NCI-H2196 (cell line): Measurements from ENCODE around the gene CAAP1.
"Not testable (repeated sequence)": the region's sequence is repeated elsewhere in the genome, so short reads cannot be mapped to it uniquely, and the experiment has no call there.

Experiments
- DNase-seq: peaks from one replicate; lab custom pipeline; 2025; ENCODE audit not compliant: unreplicated experiment; lab: John Stamatoyannopoulos, UW

Gene CAAP1

GRCh38 chr9:26850995-26851394 lies 41.6 kb downstream of the CAAP1 start:
- DNase-seq, result no peak

- no peak for DNase-seq
Measured at GRCh38 chr9:26833792-26834191, 58.8 kb downstream of the CAAP1 start.

- DNase-seq, result not testable (repeated sequence)
Measured at GRCh38 chr9:26828391-26828955, 64.1 kb downstream of the CAAP1 start.

GRCh38 chr9:26814799-26815198 lies 77.8 kb downstream of the CAAP1 start:
- DNase-seq, result no peak

GRCh38 chr9:26813247-26813646 lies 79.4 kb downstream of the CAAP1 start:
- no peak for DNase-seq

- no peak for DNase-seq
Measured at GRCh38 chr9:26812217-26812616, 80.4 kb downstream of the CAAP1 start.

GRCh38 chr9:26811106-26811505 lies 81.5 kb downstream of the CAAP1 start:
- DNase-seq, result no peak

GRCh38 chr9:26809795-26810194 lies 82.8 kb downstream of the CAAP1 start:
- DNase-seq, result no peak

GRCh38 chr9:26807161-26807560 lies 85.4 kb downstream of the CAAP1 start:
- DNase-seq, result no peak

GRCh38 chr9:26802921-26803320 lies 89.7 kb downstream of the CAAP1 start:
- no peak for DNase-seq

- no peak for DNase-seq
Measured at GRCh38 chr9:26801772-26802171, 90.8 kb downstream of the CAAP1 start.

- DNase-seq, result peak; percentile 70
Measured at GRCh38 chr9:26800322-26800721, 92.3 kb downstream of the CAAP1 start.

- DNase-seq, result no peak
Measured at GRCh38 chr9:26791274-26791673, 101.3 kb downstream of the CAAP1 start.
